Measurements from ENCODE around the gene HAGH.

The HAGH gene

DNA sequence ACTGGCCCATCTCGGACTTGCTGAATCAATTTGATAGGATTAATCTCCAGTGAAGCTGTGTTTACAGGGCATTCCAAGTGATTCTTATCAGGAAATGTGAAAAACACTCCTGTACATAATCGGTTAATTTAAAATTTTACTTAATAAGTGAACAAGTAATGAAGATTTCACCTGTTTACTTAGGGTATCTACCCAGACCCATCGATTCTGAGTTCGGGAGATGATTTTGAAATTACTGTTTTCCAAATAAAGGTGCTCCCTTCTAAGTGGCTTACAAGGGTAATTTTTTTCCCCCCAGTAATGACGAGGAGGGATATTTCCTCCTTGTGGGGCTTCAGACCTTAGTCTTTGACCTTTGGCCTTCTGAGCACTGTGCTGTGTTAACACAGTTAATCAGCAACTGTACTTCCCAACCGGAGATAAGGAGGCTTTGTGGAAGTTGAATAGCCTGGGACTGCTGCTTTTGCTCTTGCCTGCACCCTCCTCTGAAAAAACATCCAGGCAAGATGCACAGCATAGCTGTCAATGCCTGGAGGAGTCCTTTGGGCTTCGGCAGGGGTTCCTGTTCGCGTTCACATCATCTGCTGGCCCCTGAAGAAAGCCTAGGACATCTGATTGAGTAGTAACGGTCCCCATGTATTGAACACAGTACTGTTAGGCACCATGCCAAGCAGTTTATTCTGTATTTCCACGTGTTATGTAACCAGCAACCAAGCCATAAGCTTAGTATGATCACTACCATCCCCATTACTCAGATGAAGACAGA lies 2.2 kb upstream of the HAGH start:
- FAIRE-seq, result no peak

DNA sequence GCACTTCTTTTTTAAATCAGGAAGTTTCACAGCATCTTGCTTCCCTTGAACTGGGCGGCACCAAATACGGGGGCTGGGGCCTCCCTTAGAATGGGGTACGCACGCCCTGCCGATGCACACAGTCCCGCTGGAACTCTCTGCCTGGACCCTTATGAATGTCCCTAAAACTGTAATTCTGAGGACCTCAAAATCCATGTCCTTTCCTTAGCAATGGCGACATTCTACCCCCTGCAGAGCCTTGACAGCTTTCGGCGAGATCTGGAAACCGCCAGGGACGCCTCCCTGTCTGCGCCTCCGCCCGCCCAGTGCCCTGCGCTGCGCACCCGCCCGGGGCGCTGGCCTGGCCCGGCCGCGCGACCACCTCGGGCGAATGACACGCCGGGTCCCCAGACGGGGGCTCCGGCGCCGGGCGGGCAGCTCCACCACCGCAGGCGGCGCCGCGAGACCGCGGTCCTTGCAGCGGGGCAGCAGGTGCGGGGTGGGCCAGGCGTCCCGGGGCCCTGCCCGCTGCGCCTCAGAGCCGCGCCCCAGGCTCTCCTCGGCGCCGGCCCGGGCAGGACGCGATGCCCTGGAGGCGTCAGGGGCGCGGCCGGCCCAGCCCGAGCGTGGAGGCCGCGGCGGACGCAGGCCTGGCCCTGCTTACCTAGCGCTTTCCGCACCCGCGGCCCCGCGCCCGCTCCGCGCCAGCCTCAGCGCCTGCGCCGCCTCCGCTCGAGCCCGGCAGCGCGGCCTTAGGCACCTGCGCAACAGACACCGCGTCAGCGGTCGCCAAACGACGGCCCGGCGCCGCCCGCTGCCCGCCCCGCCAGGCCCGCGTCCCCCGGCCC lies 548 bp downstream of the HAGH start:
- FAIRE-seq, result peak; percentile 30
- DNase-seq (ENCODE audit: insufficient read length), result no peak
- TF ChIP-seq POLR2AphosphoS5 (IDR thresholded peaks at IDR 0.05; ENCODE audit: low read depth, low read length) (no peak), TAF1 (IDR thresholded peaks at IDR 0.05; ENCODE audit: borderline replicate concordance, low read depth, low read length) (no peak), POLR2A (IDR thresholded peaks at IDR 0.05; ENCODE audit: low read depth, low read length) (no peak)

More for the DNA sequence above, 2.2 kb upstream of the HAGH start:
- TF ChIP-seq POLR2A (IDR thresholded peaks at IDR 0.05; ENCODE audit: low read depth, low read length) (no peak), POLR2AphosphoS5 (IDR thresholded peaks at IDR 0.05; ENCODE audit: low read depth, low read length) (no peak), TAF1 (IDR thresholded peaks at IDR 0.05; ENCODE audit: borderline replicate concordance, low read depth, low read length) (no peak)
- DNase-seq (ENCODE audit: insufficient read length), result no peak

DNA sequence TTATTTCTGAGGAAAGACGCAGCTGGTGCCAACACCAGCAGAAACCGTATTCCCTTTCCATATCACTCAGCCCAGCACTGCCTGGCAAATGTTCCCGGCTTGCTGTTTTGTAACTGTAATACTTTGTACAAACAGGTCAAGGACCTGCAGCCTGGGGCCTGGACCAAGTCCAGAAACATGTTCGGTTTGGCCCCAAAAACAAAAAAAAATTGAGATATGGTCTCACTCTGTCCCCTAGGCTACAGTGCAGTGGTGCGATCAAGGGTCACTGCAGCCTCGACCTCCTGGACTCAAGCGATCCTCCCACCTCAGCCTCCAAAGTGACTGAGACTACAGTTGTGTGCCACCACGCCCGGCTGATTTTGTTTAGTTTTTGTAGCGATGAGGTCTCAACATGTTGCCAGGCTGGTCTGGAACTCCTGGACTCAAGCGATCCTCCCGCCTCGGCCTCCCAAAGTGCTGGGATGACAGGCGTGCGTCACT lies 1.2 kb downstream of the HAGH start:
- TF ChIP-seq POLR2A (IDR thresholded peaks at IDR 0.05; ENCODE audit: low read depth, low read length) (no peak), TAF1 (IDR thresholded peaks at IDR 0.05; ENCODE audit: borderline replicate concordance, low read depth, low read length) (no peak), POLR2AphosphoS5 (IDR thresholded peaks at IDR 0.05; ENCODE audit: low read depth, low read length) (no peak)
- DNase-seq (ENCODE audit: insufficient read length) (no peak), FAIRE-seq (no peak)

DNA sequence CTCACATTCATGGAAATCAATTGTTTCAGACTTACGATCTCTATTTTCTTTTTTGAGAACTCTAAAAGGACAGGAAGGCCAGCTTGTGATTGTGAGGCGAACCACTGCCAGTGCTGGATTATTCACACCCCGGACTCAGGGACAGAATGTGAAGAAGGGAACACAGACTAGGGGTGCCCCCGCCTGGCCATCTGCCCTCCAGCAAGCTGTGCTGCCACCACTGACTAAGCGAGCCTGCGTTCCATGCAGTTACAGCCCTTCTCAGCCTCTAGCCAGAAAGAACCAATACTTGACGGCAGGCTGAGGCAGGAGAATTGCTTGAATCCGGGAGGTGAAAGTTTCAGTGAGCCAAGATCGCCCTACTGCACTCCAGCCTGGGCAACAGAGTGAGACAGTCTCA lies 2.8 kb downstream of the HAGH start:
- DNase-seq (ENCODE audit: insufficient read length) (no peak), FAIRE-seq (peak; percentile 17)
- TF ChIP-seq POLR2A (IDR thresholded peaks at IDR 0.05; ENCODE audit: low read depth, low read length) (no peak), POLR2AphosphoS5 (IDR thresholded peaks at IDR 0.05; ENCODE audit: low read depth, low read length) (no peak), TAF1 (IDR thresholded peaks at IDR 0.05; ENCODE audit: borderline replicate concordance, low read depth, low read length) (no peak)

DNA sequence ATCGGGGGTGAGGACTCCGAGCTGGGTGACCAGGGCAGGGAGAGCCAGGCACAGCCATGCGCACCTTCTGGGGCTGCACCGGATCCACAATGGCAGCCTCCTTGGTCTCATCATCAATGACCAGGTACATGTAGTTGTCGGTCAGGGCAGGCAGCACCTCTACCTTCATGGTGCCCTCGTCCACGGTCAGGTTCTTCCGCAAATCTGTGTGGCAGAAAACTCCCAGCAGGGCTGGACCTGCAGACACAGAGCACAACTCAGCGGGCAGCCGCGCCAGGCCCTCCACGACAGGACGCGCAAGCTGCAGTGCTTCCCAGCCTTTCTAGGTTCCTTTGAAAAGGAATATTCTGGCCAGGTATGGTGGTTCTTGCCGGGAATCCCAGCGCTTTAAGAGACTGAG lies 3.8 kb downstream of the HAGH start:
- no peak for FAIRE-seq
- no peak for DNase-seq (ENCODE audit: insufficient read length)
- no peak for TF ChIP-seq POLR2A (IDR thresholded peaks at IDR 0.05; ENCODE audit: low read depth, low read length)
- TF ChIP-seq TAF1 (IDR thresholded peaks at IDR 0.05; ENCODE audit: borderline replicate concordance, low read depth, low read length), result no peak
- TF ChIP-seq POLR2AphosphoS5 (IDR thresholded peaks at IDR 0.05; ENCODE audit: low read depth, low read length), result no peak

DNA sequence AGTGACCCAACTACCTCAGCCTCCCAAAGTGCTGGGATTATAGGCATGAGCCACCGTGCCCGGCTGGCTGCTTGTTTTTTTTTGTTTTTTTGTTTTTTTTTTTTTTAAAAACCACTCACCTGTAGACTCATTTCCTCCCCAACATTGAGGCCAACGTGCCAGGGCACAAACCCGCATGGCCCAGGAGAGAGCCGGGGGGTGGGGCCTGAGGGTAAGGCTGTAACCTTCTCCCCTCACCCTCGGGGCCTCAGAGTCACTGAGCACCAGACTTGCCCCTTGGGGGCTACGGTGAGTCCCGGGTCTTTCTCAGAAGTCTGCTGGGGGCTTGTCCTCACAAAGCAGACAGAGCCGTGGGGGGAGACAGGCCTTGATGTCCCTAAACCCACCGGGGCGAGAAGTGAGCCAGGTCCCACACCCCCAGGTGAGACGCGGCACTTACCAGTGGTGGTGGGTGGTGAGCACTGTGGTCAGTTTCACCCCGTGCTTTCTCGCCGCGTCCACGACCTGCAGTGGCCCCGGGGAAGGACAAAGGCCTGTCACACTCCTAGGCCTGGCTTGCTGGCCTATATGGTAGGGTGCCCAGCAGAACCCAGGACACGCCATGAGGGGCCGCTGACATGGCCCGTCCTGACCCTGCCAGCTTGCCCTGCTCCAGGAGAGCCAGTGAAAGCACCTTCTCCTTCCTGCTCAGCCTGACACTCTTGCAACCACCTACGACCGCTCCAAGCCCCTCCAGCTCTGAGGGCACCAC lies 4.6 kb downstream of the HAGH start:
- DNase-seq (ENCODE audit: insufficient read length) (no peak), FAIRE-seq (no peak)
- TF ChIP-seq POLR2AphosphoS5 (IDR thresholded peaks at IDR 0.05; ENCODE audit: low read depth, low read length) (no peak), POLR2A (IDR thresholded peaks at IDR 0.05; ENCODE audit: low read depth, low read length) (no peak), TAF1 (IDR thresholded peaks at IDR 0.05; ENCODE audit: borderline replicate concordance, low read depth, low read length) (no peak)

DNA sequence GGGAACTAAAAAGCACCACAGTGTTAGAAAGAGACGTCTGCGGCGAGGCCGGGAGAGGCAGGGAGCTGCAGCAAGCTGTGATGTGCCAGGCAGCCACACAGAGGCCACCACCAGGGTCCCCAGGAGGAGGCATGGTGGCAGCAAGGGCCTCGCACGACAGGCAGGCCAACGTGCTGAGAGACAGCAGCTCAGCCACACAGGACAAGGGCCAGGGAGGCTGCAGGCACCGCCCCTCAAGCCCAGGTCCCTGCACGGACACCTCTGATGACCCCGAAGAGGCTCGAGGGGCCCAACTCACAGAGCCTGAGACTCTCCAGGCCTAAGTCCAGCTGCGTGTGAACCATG lies 5.7 kb downstream of the HAGH start:
- no peak for DNase-seq (ENCODE audit: insufficient read length)
- TF ChIP-seq POLR2AphosphoS5 (IDR thresholded peaks at IDR 0.05; ENCODE audit: low read depth, low read length) (no peak), POLR2A (IDR thresholded peaks at IDR 0.05; ENCODE audit: low read depth, low read length) (no peak), TAF1 (IDR thresholded peaks at IDR 0.05; ENCODE audit: borderline replicate concordance, low read depth, low read length) (no peak)
- FAIRE-seq, result no peak

DNA sequence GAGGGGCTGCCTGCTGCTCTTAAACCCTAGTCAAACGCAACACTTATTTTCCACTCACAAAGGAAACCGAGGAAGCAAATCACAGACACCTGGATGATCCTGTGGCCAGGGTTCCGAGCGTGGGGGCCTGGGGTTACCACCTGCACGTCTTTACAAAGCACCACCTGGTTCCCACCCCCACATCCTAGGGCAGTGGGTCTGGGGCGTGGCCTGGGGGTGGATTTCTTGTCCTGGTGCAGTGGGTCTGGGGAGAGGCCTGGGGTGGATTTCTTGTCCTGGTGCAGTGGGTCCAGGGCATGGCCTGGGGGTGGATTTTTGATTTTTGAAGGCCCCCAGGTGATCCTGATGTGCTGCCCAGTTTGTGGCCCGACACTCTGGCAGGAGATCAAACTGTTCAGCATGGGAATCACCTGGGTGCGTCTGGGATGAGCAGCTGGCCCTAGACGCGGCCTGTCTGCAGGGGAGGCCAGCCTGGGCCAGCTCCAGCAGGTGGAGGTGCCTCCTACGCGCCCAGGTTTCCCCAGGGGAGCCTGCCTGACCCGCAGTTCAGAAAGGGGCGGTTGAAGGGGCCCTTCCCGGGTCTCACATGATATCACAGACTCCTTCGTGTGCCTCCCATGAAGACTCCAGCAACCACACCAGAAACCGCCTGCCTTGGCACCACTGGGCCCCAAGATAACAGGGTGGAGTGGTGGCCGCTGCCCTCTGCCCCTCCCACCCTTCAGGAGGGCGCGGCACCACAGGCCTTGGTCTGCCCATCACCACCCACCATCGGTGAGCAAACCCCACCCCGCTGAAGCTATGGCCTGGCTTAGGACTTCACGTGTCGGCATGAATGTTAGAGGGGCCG lies 6.3 kb downstream of the HAGH start:
- DNase-seq (ENCODE audit: insufficient read length) (no peak), FAIRE-seq (no peak)
- TF ChIP-seq TAF1 (IDR thresholded peaks at IDR 0.05; ENCODE audit: borderline replicate concordance, low read depth, low read length) (no peak), POLR2AphosphoS5 (IDR thresholded peaks at IDR 0.05; ENCODE audit: low read depth, low read length) (no peak), POLR2A (IDR thresholded peaks at IDR 0.05; ENCODE audit: low read depth, low read length) (no peak)

DNA sequence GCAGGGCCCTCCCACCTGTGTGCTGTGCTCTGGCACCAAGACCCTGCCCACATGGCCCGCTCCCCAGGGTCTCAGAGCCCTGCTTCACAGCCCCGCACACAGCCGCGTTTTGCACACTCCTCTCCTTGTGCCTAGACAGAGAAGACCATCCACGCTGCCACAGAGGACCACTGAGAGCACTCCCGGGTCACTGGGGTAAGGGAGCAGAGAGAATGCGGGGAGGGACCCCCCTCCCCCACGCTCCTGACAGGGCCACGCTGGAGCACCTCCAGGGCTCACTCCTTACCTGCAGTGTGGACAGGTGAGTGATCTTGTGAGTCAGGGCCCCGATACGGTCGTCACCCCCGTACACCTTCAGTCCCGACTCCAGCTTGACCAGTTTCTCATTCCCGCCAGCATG lies 7.0 kb downstream of the HAGH start:
- no peak for DNase-seq (ENCODE audit: insufficient read length)
- FAIRE-seq, result no peak
- TF ChIP-seq POLR2AphosphoS5 (IDR thresholded peaks at IDR 0.05; ENCODE audit: low read depth, low read length), result no peak
- TF ChIP-seq TAF1 (IDR thresholded peaks at IDR 0.05; ENCODE audit: borderline replicate concordance, low read depth, low read length), result no peak
- no peak for TF ChIP-seq POLR2A (IDR thresholded peaks at IDR 0.05; ENCODE audit: low read depth, low read length)

DNA sequence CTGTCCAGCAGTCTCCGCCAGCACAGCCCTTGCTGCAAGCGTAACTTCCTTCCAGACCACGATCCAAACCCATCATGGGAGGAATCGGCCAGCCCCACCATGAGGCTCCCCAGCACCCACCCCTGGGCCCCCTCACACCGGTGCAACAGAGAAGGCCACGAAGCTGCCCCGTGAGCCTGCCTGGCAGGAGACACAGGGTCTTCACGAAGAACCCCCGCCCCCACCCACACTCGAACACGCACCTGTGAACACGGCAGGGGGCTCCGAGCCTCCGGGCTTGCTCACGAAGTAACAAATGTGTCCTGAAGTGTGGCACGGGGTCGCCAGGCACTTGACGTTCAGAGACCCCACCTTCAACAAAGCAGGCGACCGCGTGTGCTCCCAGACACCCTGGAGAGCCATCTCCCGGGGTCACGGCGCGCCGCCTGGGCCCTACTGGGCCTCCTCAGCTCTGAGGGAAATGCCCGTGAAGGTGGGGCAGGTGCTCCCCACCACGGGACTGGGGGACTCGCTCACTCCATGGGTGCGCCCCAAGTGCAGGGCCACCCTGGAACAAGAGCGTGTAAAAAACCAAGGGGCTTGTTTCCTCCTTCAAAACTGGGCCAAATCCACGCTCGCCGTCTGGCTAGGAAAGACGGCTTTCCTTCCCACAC lies 7.6 kb downstream of the HAGH start:
- no peak for TF ChIP-seq POLR2AphosphoS5 (IDR thresholded peaks at IDR 0.05; ENCODE audit: low read depth, low read length)
- no peak for TF ChIP-seq TAF1 (IDR thresholded peaks at IDR 0.05; ENCODE audit: borderline replicate concordance, low read depth, low read length)
- TF ChIP-seq POLR2A (IDR thresholded peaks at IDR 0.05; ENCODE audit: low read depth, low read length), result no peak
- no peak for DNase-seq (ENCODE audit: insufficient read length)
- FAIRE-seq, result no peak
